ENCODE measurements around the gene STOML2. TPM values are rescaled to one million over a fixed set of nuclear protein-coding genes. Genes with fewer than 3 reads are reported as not detected.

Gene STOML2
- total and polyA plus RNA-seq, 2 experiments from 2014 or later: 114 to 210 TPM

DNA sequence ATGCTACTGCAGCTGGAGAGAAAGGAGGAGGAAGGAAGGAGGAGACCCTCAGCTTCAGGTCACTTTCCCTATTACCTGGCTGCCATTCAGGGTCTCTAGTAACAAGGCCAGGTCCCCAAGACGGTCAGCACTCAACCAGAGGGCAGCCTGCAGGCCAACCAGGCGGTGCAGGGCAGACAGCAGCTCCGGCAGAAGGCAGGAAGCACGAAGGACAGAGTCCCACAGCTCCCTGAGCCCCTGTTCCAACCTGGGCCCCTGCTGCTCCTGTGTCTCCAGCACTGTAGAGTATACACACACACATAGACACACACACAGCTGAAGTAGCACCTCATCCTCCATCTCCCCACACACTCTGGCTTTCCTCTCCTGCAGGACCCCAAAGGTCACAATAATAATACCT lies 24.9 kb downstream of the STOML2 start:
- Histone ChIP-seq H3K4me1 (ENCODE audit: insufficient read depth) (peaks cover 7% of the 10 kb centered on the region), H3K79me2 (replicated peaks; ENCODE audit: insufficient read depth) (peaks cover 24% of the 10 kb centered on the region), H3K4me3 (peak overlapping the region; percentile 91), H3F3A (replicated peaks; ENCODE audit: low read depth) (0 out of 2 replicates have a peak, but pooled peaks cover 7% of the 10 kb centered on the region), H3K36me3 (ENCODE audit: insufficient read depth) (peaks cover 3% of the 10 kb centered on the region; the same call in 1 of the 2 replicates), H3K4me2 (peak overlapping the region; percentile 74), H2AFZ (no peak overlapping the region), H3K9me2 (ENCODE audit: insufficient read depth) (no peaks in the 10 kb centered on the region), H3K27me3 (ENCODE audit: insufficient read depth) (no peaks in the 10 kb centered on the region), H3K27ac (ENCODE audit: low read depth) (no peak overlapping the region), H4K20me1 (replicated peaks; ENCODE audit: insufficient read depth) (no peaks in the 10 kb centered on the region; the same call in 1 of the 2 replicates)
- TF ChIP-seq CREB1 (CRISPR knock-in tag; IDR thresholded peaks at IDR 0.05; ENCODE audit: low read depth): no peak
- TF ChIP-seq EZH2 (IDR thresholded peaks at IDR 0.05; ENCODE audit: low read depth, unreplicated experiment): no peak
- TF ChIP-seq ZNF331 (CRISPR knock-in tag; IDR thresholded peaks at IDR 0.05; ENCODE audit: low read depth): no peak
- no peak for TF ChIP-seq CTCF (conservative IDR thresholded peaks at IDR 0.05; ENCODE audit: low read depth in 2 of 2)
- TF ChIP-seq JUNB (IDR thresholded peaks at IDR 0.05; ENCODE audit: unreplicated experiment): no peak
- no peak for TF ChIP-seq REST (IDR thresholded peaks at IDR 0.05; ENCODE audit: unreplicated experiment)
- H3K36me3 Mint-ChIP-seq (ENCODE audit: low read depth): peaks cover 49% of the 10 kb centered on the region
- no peak for ATAC-seq
- H3K4me1 Mint-ChIP-seq: peaks cover 17% of the 10 kb centered on the region
- no peak for DNase-seq (ENCODE audit: low spot score)
- peak overlapping the region; percentile 93 for H3K4me3 Mint-ChIP-seq
- H3K27ac Mint-ChIP-seq: peak overlapping the region; percentile 83; the same call in 1 of the 2 replicates
- H3K9me3 Mint-ChIP-seq: no peaks in the 10 kb centered on the region
- peaks cover 8% of the 10 kb centered on the region for H3K27me3 Mint-ChIP-seq (ENCODE audit: insufficient read depth, low read depth, poor library complexity)

DNA sequence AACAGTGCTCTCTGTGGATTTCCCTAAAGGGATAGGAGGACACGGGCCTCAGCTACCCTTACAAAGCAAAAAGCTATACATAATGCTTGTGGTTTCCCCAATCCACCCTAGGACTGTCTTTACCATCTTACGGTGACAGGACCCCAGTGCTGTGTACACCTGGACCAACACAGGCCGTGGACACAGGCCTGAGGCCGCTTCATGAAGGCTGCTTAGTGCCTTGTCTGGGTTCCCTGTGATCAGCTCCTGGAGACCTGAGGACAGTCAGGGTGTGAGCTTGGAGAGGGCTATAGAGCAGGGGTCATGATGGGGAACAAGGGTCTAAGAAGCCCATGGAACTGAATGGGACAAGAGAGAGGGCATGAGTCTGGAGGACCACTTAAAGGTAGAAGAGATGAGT lies 26.1 kb downstream of the STOML2 start:
- no peak overlapping the region for H3K4me3 Mint-ChIP-seq
- no peaks in the 10 kb centered on the region for H3K9me2 ChIP-seq (ENCODE audit: insufficient read depth)
- H2AFZ ChIP-seq: no peak overlapping the region
- H3K36me3 ChIP-seq (ENCODE audit: insufficient read depth): peaks cover 3% of the 10 kb centered on the region; the same call in 1 of the 2 replicates
- 0 out of 2 replicates have a peak, but pooled peaks cover 7% of the 10 kb centered on the region for H3F3A ChIP-seq (replicated peaks; ENCODE audit: low read depth)
- no peak overlapping the region for H3K27ac ChIP-seq (ENCODE audit: low read depth)
- peaks cover 52% of the 10 kb centered on the region for H3K36me3 Mint-ChIP-seq (ENCODE audit: low read depth)
- ATAC-seq (no peak), DNase-seq (ENCODE audit: low spot score) (no peak)
- H3K4me1 ChIP-seq (ENCODE audit: insufficient read depth): peaks cover 7% of the 10 kb centered on the region
- H3K27me3 Mint-ChIP-seq (ENCODE audit: insufficient read depth, low read depth, poor library complexity): peaks cover 10% of the 10 kb centered on the region
- no peaks in the 10 kb centered on the region; the same call in 1 of the 2 replicates for H4K20me1 ChIP-seq (replicated peaks; ENCODE audit: insufficient read depth)
- H3K4me1 Mint-ChIP-seq: peaks cover 21% of the 10 kb centered on the region
- H3K79me2 ChIP-seq (replicated peaks; ENCODE audit: insufficient read depth): peaks cover 24% of the 10 kb centered on the region
- H3K27ac Mint-ChIP-seq: no peak overlapping the region
- no peaks in the 10 kb centered on the region for H3K9me3 Mint-ChIP-seq
- H3K4me3 ChIP-seq: no peak overlapping the region
- H3K4me2 ChIP-seq: no peak overlapping the region
- H3K27me3 ChIP-seq (ENCODE audit: insufficient read depth): no peaks in the 10 kb centered on the region
- TF ChIP-seq CTCF (conservative IDR thresholded peaks at IDR 0.05; ENCODE audit: low read depth in 2 of 2): no peak
- no peak for TF ChIP-seq JUNB (IDR thresholded peaks at IDR 0.05; ENCODE audit: unreplicated experiment)
- TF ChIP-seq CREB1 (CRISPR knock-in tag; IDR thresholded peaks at IDR 0.05; ENCODE audit: low read depth): no peak
- no peak for TF ChIP-seq REST (IDR thresholded peaks at IDR 0.05; ENCODE audit: unreplicated experiment)
- TF ChIP-seq STAT1 (IDR thresholded peaks at IDR 0.05; ENCODE audit: unreplicated experiment): no peak
- TF ChIP-seq EZH2phosphoT487 (IDR thresholded peaks at IDR 0.05; ENCODE audit: unreplicated experiment): no peak
- TF ChIP-seq ZNF331 (CRISPR knock-in tag; IDR thresholded peaks at IDR 0.05; ENCODE audit: low read depth): no peak
- TF ChIP-seq POLR2AphosphoS5 (IDR thresholded peaks at IDR 0.05; ENCODE audit: low read depth): no peak
- TF ChIP-seq NANOG (IDR thresholded peaks at IDR 0.05; ENCODE audit: borderline replicate concordance): no peak
